ENCODE measurements around the gene GRIA1.

DNA sequence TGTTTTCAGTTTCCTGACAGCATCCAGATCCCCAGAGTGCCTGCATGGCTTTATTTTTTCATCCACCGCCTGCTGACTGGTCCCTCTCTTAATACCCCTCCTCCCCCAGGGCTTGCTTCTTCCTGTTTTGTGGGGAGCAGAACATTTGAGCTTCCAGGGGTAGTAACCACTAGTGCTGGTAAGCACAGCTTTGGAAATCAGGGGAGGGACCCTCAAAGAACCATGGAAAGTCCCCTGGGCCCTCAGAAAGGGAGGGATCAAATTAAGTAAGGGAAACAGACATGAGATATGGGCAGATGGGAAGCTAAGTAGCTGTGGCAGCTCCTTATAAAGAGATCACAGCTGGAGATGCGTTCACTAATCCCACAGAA, 26.8 kb downstream of the GRIA1 start:
- no peak for TF ChIP-seq EP300 (IDR thresholded peaks at IDR 0.05; ENCODE audit: borderline replicate concordance)
- TF ChIP-seq TCF12 (IDR thresholded peaks at IDR 0.05; ENCODE audit: low read depth): no peak
- no peak for TF ChIP-seq TEAD4 (IDR thresholded peaks at IDR 0.05)
- no peak for TF ChIP-seq CEBPB (IDR thresholded peaks at IDR 0.05)
- TF ChIP-seq MAX (IDR thresholded peaks at IDR 0.05): no peak
- no peak for TF ChIP-seq TAF1 (IDR thresholded peaks at IDR 0.05; ENCODE audit: low read depth)
- no peak for TF ChIP-seq RAD21 (IDR thresholded peaks at IDR 0.05; ENCODE audit: low read depth)
